HepG2 (cell line): ENCODE measurements around the gene SLC25A44. TPM values are rescaled to one million over a fixed set of nuclear protein-coding genes. Genes with fewer than 3 reads are reported as not detected.

Experiments
- ASH2L ChIP-seq: fragments of 300-600, 200-600 bp; sonication (generic); IDR thresholded peaks from 2 replicates; pipeline ENCODE4 v1.7.0; 2017; ENCODE audit warnings: low read depth, mild to moderate bottlenecking, moderate library complexity, mixed read lengths, low read length; ENCODE audit not compliant: insufficient read length
- CREB1 ChIP-seq, 2 experiments: fragments of 450-650 bp in 1 of 2; IDR thresholded peaks; 2 replicates each; pipeline ENCODE4 v1.6.1; 2016 to 2017; ENCODE audit warnings: control low read depth in 1 of 2, mild to moderate bottlenecking in 1 of 2, missing compliant biosample characterization in 1 of 2, missing genetic modification characterization in 1 of 2
- HNRNPUL1 ChIP-seq: fragments of 200-400 bp; formaldehyde crosslinking; IDR thresholded peaks from 2 replicates; pipeline ENCODE4 v1.6.1; 2017; ENCODE audit warnings: low read depth, mild to moderate bottlenecking, low read length, moderate library complexity
- ISX ChIP-seq: sonication (generic); formaldehyde crosslinking; conservative IDR thresholded peaks from 2 replicates; pipeline ENCODE4 v1.5.0; 2020; ENCODE audit warnings: missing genetic modification reagents
- MBNL3 ChIP-seq: fragments of 250-450 bp; sonication (Bioruptor Pico); conservative IDR thresholded peaks from 2 replicates; pipeline ENCODE4 v1.8.0; 2022; ENCODE audit warnings: mild to moderate bottlenecking, inconsistent platforms
- NCOA5 ChIP-seq: sonication (generic); formaldehyde crosslinking; IDR thresholded peaks from 2 replicates; pipeline ENCODE4 v1.4.0; 2020; ENCODE audit warnings: missing genetic modification reagents
- SATB2 ChIP-seq: sonication (generic); formaldehyde crosslinking; IDR thresholded peaks from 2 replicates; pipeline ENCODE4 v1.5.0; 2020; ENCODE audit warnings: missing genetic modification reagents
- SCMH1 ChIP-seq: sonication (generic); formaldehyde crosslinking; IDR thresholded peaks from 2 replicates; pipeline ENCODE4 v1.9.0; 2021; ENCODE audit warnings: missing genetic modification reagents, mild to moderate bottlenecking, borderline replicate concordance
- SIX4 ChIP-seq: sonication (generic); formaldehyde crosslinking; IDR thresholded peaks from 2 replicates; pipeline ENCODE4 v1.4.0; 2020; ENCODE audit warnings: missing genetic modification reagents
- ZFAT ChIP-seq: sonication (generic); formaldehyde crosslinking; conservative IDR thresholded peaks from 2 replicates; pipeline ENCODE4 v1.8.1; 2023; ENCODE audit warnings: missing genetic modification reagents, inconsistent platforms
- ZMYM4 ChIP-seq: sonication (generic); formaldehyde crosslinking; IDR thresholded peaks from 2 replicates; pipeline ENCODE4 v1.8.1; 2023; ENCODE audit warnings: mild to moderate bottlenecking, missing genetic modification reagents
- ZNF556 ChIP-seq: sonication (generic); formaldehyde crosslinking; IDR thresholded peaks from 2 replicates; pipeline ENCODE4 v1.4.0; 2020; ENCODE audit warnings: mild to moderate bottlenecking, missing genetic modification reagents, borderline replicate concordance
- ZNF598 ChIP-seq: sonication (generic); formaldehyde crosslinking; IDR thresholded peaks from 2 replicates; pipeline ENCODE4 v1.5.1; 2020; ENCODE audit warnings: mild to moderate bottlenecking, missing genetic modification reagents, borderline replicate concordance
- ZSCAN30 ChIP-seq: sonication (generic); formaldehyde crosslinking; IDR thresholded peaks from 2 replicates; pipeline ENCODE4 v1.5.0; 2020; ENCODE audit warnings: mild to moderate bottlenecking, missing genetic modification reagents
- polyA plus RNA-seq, 8 experiments: library from polyadenylated mRNA; depleted of rRNA in 3 of 8; stranded (reverse) in 7 of 8; unstranded in 1 of 8; fragments of >200 nt; fragmentation: Illumina TruSeq in 4 of 8; extraction: Trizol in 4 of 8; gene quantifications; 2 replicates each; pipeline versions ENCODE4 v1.2.1 to v1.2.3, GENCODE V29; 2011 to 2016; ENCODE audit warnings: low read depth in 4 of 8, missing spikeins in 1 of 8, mixed read lengths in 1 of 8; ENCODE audit not compliant: insufficient read depth in 1 of 8
- total RNA-seq, 5 experiments: library from RNA; depleted of rRNA; stranded (reverse); fragments of >200 nt; fragmentation: Illumina TruSeq; extraction: Trizol; gene quantifications; 2 replicates each; pipeline ENCODE4 v1.2.3, GENCODE V29; 2016; ENCODE audit warnings: low read depth in 1 of 5
- TF ChIP-seq, protein P1 (sequence below): sonication (generic); formaldehyde crosslinking; IDR thresholded peaks from 2 replicates; pipeline ENCODE4 v1.5.0; 2020; ENCODE audit warnings: mild to moderate bottlenecking, missing genetic modification reagents

SLC25A44 gene
- total and polyA plus RNA-seq, 2 of the 13 experiments (the other 11 are each of a cell fraction or from before 2014, with no cell fraction given) = 10.7 to 13.4 TPM

DNA sequence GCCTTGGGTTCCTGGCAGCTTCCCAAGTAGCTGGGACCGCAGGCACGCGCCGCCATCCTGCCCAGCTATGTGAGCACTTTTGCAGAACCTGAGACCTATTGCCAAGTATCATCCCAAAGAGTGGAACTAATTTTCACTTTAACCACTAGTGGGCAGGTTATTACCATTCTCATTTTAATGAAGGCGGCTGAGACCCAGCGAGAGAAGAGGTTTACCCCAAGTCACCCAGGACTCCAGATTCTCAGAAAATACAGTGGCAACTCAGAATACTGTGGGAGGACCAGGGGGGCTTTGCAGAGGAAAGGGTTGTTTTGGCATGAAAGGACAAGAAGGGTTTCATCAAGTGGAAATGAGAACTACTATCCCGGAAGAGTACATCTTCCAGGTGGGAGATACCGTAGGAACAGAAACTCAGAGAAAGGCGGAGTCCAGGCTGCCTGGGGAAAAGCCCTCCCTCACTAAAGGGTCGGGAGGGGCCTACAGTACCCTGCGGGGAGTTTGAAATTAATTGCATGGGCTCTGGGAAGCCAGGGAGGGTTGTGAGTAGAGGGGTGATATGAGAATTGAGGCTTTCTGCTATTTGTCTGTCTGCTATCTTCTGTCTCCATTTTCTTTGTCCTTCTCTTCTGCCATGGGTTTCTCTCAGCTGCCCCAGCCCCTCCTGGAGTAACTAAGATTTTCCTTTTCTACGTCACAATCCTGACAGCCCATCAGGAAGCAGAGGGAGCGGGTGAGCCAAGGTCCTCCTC is 47.7 kb upstream of the SLC25A44 start (continued):
- TF ChIP-seq MBNL3 (no peak), NCOA5 (CRISPR knock-in tag) (no peak), HNRNPUL1 (no peak), SATB2 (CRISPR knock-in tag) (no peak), CREB1 (IDR thresholded peaks at IDR 0.05) (no peak), CREB1 (CRISPR knock-in tag; IDR thresholded peaks at IDR 0.05) (no peak), SIX4 (CRISPR knock-in tag) (no peak), ZNF556 (CRISPR knock-in tag) (no peak), ZFAT (CRISPR knock-in tag) (no peak), ISX (no peak), ZSCAN30 (CRISPR knock-in tag) (no peak), SCMH1 (CRISPR knock-in tag) (no peak), ZNF598 (CRISPR knock-in tag) (no peak), ASH2L (no peak), ZMYM4 (CRISPR knock-in tag) (no peak; the same call in 1 of the 2 replicates)
- TF ChIP-seq, protein P1, sequence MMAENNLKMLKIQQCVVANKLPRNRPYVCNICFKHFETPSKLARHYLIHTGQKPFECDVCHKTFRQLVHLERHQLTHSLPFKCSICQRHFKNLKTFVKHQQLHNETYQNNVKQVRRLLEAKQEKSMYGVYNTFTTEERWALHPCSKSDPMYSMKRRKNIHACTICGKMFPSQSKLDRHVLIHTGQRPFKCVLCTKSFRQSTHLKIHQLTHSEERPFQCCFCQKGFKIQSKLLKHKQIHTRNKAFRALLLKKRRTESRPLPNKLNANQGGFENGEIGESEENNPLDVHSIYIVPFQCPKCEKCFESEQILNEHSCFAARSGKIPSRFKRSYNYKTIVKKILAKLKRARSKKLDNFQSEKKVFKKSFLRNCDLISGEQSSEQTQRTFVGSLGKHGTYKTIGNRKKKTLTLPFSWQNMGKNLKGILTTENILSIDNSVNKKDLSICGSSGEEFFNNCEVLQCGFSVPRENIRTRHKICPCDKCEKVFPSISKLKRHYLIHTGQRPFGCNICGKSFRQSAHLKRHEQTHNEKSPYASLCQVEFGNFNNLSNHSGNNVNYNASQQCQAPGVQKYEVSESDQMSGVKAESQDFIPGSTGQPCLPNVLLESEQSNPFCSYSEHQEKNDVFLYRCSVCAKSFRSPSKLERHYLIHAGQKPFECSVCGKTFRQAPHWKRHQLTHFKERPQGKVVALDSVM (CRISPR knock-in tag) = 0 out of 2 replicates have a peak, but pooled peaks have one; percentile 16
